ENCODE measurements around the gene C9orf78. TPM values are rescaled to one million over a fixed set of nuclear protein-coding genes. Genes with fewer than 3 reads are reported as not detected.
A peak's percentile ranks its signal among the peaks of the same experiment; 100 is the strongest.

The C9orf78 gene
- total RNA-seq, 1 donor from 2014 or later = 46.1 TPM

GRCh38 chr9:129879991-129880653 is 45.0 kb upstream of the C9orf78 start:
- Mint-ChIP-seq H3K36me3 (ENCODE audit: unreplicated experiment) (no peaks in the 10 kb centered on the region), H3K27ac (ENCODE audit: unreplicated experiment) (no peak overlapping the region), H3K4me3 (ENCODE audit: unreplicated experiment) (no peak overlapping the region), H3K27me3 (ENCODE audit: unreplicated experiment) (peaks cover 18% of the 10 kb centered on the region), H3K9me3 (ENCODE audit: unreplicated experiment) (peaks cover 14% of the 10 kb centered on the region), H3K4me1 (ENCODE audit: low read depth, unreplicated experiment) (peaks cover 33% of the 10 kb centered on the region)
- TF ChIP-seq, protein P1, sequence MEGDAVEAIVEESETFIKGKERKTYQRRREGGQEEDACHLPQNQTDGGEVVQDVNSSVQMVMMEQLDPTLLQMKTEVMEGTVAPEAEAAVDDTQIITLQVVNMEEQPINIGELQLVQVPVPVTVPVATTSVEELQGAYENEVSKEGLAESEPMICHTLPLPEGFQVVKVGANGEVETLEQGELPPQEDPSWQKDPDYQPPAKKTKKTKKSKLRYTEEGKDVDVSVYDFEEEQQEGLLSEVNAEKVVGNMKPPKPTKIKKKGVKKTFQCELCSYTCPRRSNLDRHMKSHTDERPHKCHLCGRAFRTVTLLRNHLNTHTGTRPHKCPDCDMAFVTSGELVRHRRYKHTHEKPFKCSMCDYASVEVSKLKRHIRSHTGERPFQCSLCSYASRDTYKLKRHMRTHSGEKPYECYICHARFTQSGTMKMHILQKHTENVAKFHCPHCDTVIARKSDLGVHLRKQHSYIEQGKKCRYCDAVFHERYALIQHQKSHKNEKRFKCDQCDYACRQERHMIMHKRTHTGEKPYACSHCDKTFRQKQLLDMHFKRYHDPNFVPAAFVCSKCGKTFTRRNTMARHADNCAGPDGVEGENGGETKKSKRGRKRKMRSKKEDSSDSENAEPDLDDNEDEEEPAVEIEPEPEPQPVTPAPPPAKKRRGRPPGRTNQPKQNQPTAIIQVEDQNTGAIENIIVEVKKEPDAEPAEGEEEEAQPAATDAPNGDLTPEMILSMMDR (IDR thresholded peaks at IDR 0.05; ENCODE audit: partially characterized antibody, unreplicated experiment) = no peak
- no peak for DNase-seq

- Mint-ChIP-seq H3K4me1 (ENCODE audit: low read depth, unreplicated experiment) (peaks cover 32% of the 10 kb centered on the region), H3K27ac (ENCODE audit: unreplicated experiment) (no peak overlapping the region), H3K4me3 (ENCODE audit: unreplicated experiment) (no peak overlapping the region), H3K9me3 (ENCODE audit: unreplicated experiment) (peaks cover 16% of the 10 kb centered on the region), H3K27me3 (ENCODE audit: unreplicated experiment) (peaks cover 22% of the 10 kb centered on the region), H3K36me3 (ENCODE audit: unreplicated experiment) (peaks cover 4% of the 10 kb centered on the region)
- no peak for DNase-seq
- TF ChIP-seq, protein P1 (IDR thresholded peaks at IDR 0.05; ENCODE audit: partially characterized antibody, unreplicated experiment) = no peak
These were observed 44.1 kb upstream of the C9orf78 start for GRCh38 chr9:129879103-129879699.

GRCh38 chr9:129878291-129878690 is 43.2 kb upstream of the C9orf78 start:
- Mint-ChIP-seq H3K27ac (ENCODE audit: unreplicated experiment) (no peak overlapping the region), H3K4me1 (ENCODE audit: low read depth, unreplicated experiment) (peaks cover 31% of the 10 kb centered on the region), H3K4me3 (ENCODE audit: unreplicated experiment) (no peak overlapping the region), H3K36me3 (ENCODE audit: unreplicated experiment) (peaks cover 4% of the 10 kb centered on the region), H3K27me3 (ENCODE audit: unreplicated experiment) (peaks cover 26% of the 10 kb centered on the region), H3K9me3 (ENCODE audit: unreplicated experiment) (peaks cover 19% of the 10 kb centered on the region)
- no peak for DNase-seq
- TF ChIP-seq, protein P1 (IDR thresholded peaks at IDR 0.05; ENCODE audit: partially characterized antibody, unreplicated experiment) = no peak

GRCh38 chr9:129876815-129877214 is 41.7 kb upstream of the C9orf78 start:
- H3K4me3 Mint-ChIP-seq (ENCODE audit: unreplicated experiment) = no peak overlapping the region
- peak overlapping the region; percentile 64 for H3K27ac Mint-ChIP-seq (ENCODE audit: unreplicated experiment)
- TF ChIP-seq, protein P1 (IDR thresholded peaks at IDR 0.05; ENCODE audit: partially characterized antibody, unreplicated experiment) = no peak
- H3K27me3 Mint-ChIP-seq (ENCODE audit: unreplicated experiment) = peaks cover 30% of the 10 kb centered on the region
- DNase-seq = no peak
- peaks cover 4% of the 10 kb centered on the region for H3K36me3 Mint-ChIP-seq (ENCODE audit: unreplicated experiment)
- H3K9me3 Mint-ChIP-seq (ENCODE audit: unreplicated experiment) = peaks cover 23% of the 10 kb centered on the region
- peaks cover 31% of the 10 kb centered on the region for H3K4me1 Mint-ChIP-seq (ENCODE audit: low read depth, unreplicated experiment)

Measured in glutamatergic neuron (in vitro differentiated cells).